ENCODE data around the gene CD300LB. TPM values are rescaled to one million over a fixed set of nuclear protein-coding genes. Genes with fewer than 3 reads are reported as not detected.

The CD300LB gene
- total RNA-seq, 1 experiment from 2014 or later = not detected

GRCh38 chr17:74554909-74555308, 23.6 kb upstream of the CD300LB start:
- Mint-ChIP-seq H3K4me1 (peaks cover 21% of the 10 kb centered on the region), H3K36me3 (peaks cover 17% of the 10 kb centered on the region), H3K9me3 (peaks cover 23% of the 10 kb centered on the region), H3K27ac (no peak overlapping the region), H3K27me3 (ENCODE audit: low read depth) (peaks cover 54% of the 10 kb centered on the region), H3K4me3 (no peak overlapping the region)
- CTCF ChIA-PET = interaction anchor here (5.6 kb wide), 1 partner anchor 11 kb away, joined by 23 read pairs; no protein-coding TSS in a partner anchor
- TF ChIP-seq ZNF138 (CRISPR knock-in tag; conservative IDR thresholded peaks at IDR 0.05) (no peak), EMX1 (CRISPR knock-in tag; IDR thresholded peaks at IDR 0.05) (no peak), ZNF121 (CRISPR knock-in tag; IDR thresholded peaks at IDR 0.05) (no peak), ATF1 (CRISPR knock-in tag; IDR thresholded peaks at IDR 0.05) (no peak)
- DNase-seq (ENCODE audit: low spot score) = no peak
- ATAC-seq = no peak
- POLR2A ChIA-PET = interaction anchor here (0.7 kb wide), 1 partner anchor 24 kb away, joined by 3 read pairs; the partner anchor contains the start of gene CD300LB

- ATAC-seq (no peak), DNase-seq (ENCODE audit: low spot score) (no peak)
- CTCF ChIA-PET = interaction anchor here (1.3 to 1.6 kb wide), 2 partner anchors 9 to 14 kb away, joined by 4 read pairs; no protein-coding TSS in a partner anchor
- Mint-ChIP-seq H3K36me3 (peaks cover 4% of the 10 kb centered on the region; the same call in 1 of the 2 replicates), H3K27ac (no peak overlapping the region), H3K27me3 (ENCODE audit: low read depth) (peaks cover 30% of the 10 kb centered on the region), H3K4me3 (no peak overlapping the region), H3K4me1 (no peaks in the 10 kb centered on the region), H3K9me3 (peaks cover 8% of the 10 kb centered on the region)
- POLR2A ChIA-PET = interaction anchor here (0.6 kb wide), 1 partner anchor 111 kb away, joined by 3 read pairs; no protein-coding TSS in a partner anchor
- no peak for TF ChIP-seq NR2C2 (CRISPR knock-in tag; IDR thresholded peaks at IDR 0.05)
- TF ChIP-seq GABPB1 (CRISPR knock-in tag; IDR thresholded peaks at IDR 0.05) = no peak
Measured at GRCh38 chr17:74552037-74552436, 20.8 kb upstream of the CD300LB start.

GRCh38 chr17:74550602-74551001, 19.3 kb upstream of the CD300LB start:
- CTCF ChIA-PET = no interaction called here
- POLR2A ChIA-PET = no interaction called here
- ATAC-seq (no peak), DNase-seq (ENCODE audit: low spot score) (no peak)
- peaks cover 18% of the 10 kb centered on the region for H3K27me3 Mint-ChIP-seq (ENCODE audit: low read depth)
- no peaks in the 10 kb centered on the region for H3K4me1 Mint-ChIP-seq
- no peak overlapping the region for H3K4me3 Mint-ChIP-seq
- no peaks in the 10 kb centered on the region for H3K36me3 Mint-ChIP-seq
- H3K27ac Mint-ChIP-seq = no peak overlapping the region
- no peaks in the 10 kb centered on the region for H3K9me3 Mint-ChIP-seq
- no peak for TF ChIP-seq ATF1 (CRISPR knock-in tag; IDR thresholded peaks at IDR 0.05)
- no peak for TF ChIP-seq E2F4 (CRISPR knock-in tag; IDR thresholded peaks at IDR 0.05; ENCODE audit: borderline replicate concordance, low read depth)
- TF ChIP-seq MXD4 (CRISPR knock-in tag; IDR thresholded peaks at IDR 0.05; ENCODE audit: borderline replicate concordance) = no peak
- no peak for TF ChIP-seq ZNF425 (CRISPR knock-in tag; conservative IDR thresholded peaks at IDR 0.05)
- TF ChIP-seq TEAD4 (CRISPR knock-in tag; IDR thresholded peaks at IDR 0.05) = no peak
- no peak for TF ChIP-seq ETV6 (CRISPR knock-in tag; IDR thresholded peaks at IDR 0.05)
- no peak for TF ChIP-seq FOXP4 (CRISPR knock-in tag; IDR thresholded peaks at IDR 0.05)
- TF ChIP-seq MAX (CRISPR knock-in tag; IDR thresholded peaks at IDR 0.05) = no peak
- no peak for TF ChIP-seq FOXP1 (CRISPR knock-in tag; IDR thresholded peaks at IDR 0.05; ENCODE audit: borderline replicate concordance)
- TF ChIP-seq ZNF232 (CRISPR knock-in tag; IDR thresholded peaks at IDR 0.05) = no peak
- TF ChIP-seq NFYB (CRISPR knock-in tag; conservative IDR thresholded peaks at IDR 0.05; ENCODE audit: low read depth) = no peak
- no peak for TF ChIP-seq CREM (CRISPR knock-in tag; IDR thresholded peaks at IDR 0.05)
- TF ChIP-seq TEAD1 (CRISPR knock-in tag; IDR thresholded peaks at IDR 0.05) = no peak
- TF ChIP-seq STAT6 (CRISPR knock-in tag; conservative IDR thresholded peaks at IDR 0.05; ENCODE audit: low read depth) = no peak
- no peak for TF ChIP-seq NR3C1 (CRISPR knock-in tag; conservative IDR thresholded peaks at IDR 0.05; ENCODE audit: low read depth)
- TF ChIP-seq NR2C2 (CRISPR knock-in tag; IDR thresholded peaks at IDR 0.05) = no peak
